Measurements from ENCODE around the gene TFR2.

The TFR2 gene

GRCh38 chr7:100572281-100572948 lies 68.9 kb downstream of the TFR2 start:
- no peak for DNase-seq

GRCh38 chr7:100571829-100572116 lies 69.6 kb downstream of the TFR2 start:
- no peak for DNase-seq

DNA sequence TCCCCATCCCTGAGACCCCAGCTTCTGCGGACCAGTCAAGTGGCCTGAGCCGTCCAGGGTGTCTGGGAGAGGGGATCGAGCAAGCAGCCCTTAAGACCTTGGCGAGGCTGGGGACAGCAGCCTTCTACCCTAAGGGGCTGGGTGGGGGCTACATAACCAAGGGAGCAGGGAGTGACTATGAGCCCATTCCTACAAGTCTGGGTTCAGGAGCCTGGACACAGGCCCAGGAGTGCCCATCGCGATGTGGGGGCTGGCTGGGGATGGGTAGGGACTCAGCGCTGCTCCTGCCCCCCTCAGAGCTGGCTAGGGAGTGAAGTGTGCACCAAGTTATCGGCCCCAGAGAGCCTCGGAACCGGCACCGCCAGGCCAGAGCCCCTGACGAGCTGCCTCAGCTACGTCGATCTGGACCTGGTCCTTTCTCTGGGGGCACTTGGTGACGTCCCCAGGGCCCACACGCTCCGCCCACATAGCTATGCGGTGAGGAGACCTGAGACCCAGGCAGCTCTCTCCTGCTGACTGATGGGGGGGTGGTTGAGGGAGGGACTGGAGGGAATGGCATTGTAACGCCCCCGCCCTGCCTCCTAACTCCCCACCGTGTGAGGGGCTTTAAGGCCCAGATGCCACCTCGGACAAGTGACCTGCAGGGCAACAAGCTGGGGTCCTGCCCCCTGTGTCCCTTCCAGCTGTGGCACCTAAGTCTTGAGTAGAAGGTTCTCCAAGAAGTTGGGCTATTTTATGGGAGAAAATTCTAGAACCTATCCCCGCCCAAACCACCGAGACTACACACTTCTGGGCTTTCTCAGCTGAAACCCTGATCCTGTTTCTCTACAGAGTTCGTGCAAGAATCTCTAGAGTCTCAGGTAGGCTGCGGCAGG lies 70.2 kb downstream of the TFR2 start:
- no peak for DNase-seq

Measured in suppressor macrophage (primary cell).